ENCODE measurements around the gene TMEM200B. TPM values are rescaled to one million over a fixed set of nuclear protein-coding genes. Genes with fewer than 3 reads are reported as not detected.
A peak's percentile ranks its signal among the peaks of the same experiment; 100 is the strongest.

TMEM200B gene
- total RNA-seq, 1 experiment from 2014 or later = 11.3 TPM

- peaks cover 39% of the 10 kb centered on the region; the same call in 1 of the 2 replicates for H4K20me1 ChIP-seq (ENCODE audit: insufficient read depth)
- peaks cover 5 to 26% of the 10 kb centered on the region in 2 experiments for H3K36me3 ChIP-seq (ENCODE audit: control insufficient read depth in 1 of 2, insufficient read depth in 2 of 2, low read length in 2 of 2)
- no peak overlapping the region for H2AFZ ChIP-seq (ENCODE audit: low read depth, low read length, poor library complexity, severe bottlenecking)
- ChIA-PET POLR2A (interaction anchor here (1.4 kb wide), 1 partner anchor 10 kb away, joined by 4 read pairs; the partner anchor contains the start of gene SRSF4), RAD21 (ENCODE audit: low non-redundant PET in 1 of 2, low total read pairs in 2 of 2, uncharacterized antibody in 2 of 2, unreplicated experiment in 2 of 2) (no interaction called here), CTCF (interaction anchor here (1.6 to 1.9 kb wide), 2 partner anchors 47 to 289 kb away, joined by 3 to 4 read pairs; no protein-coding TSS in a partner anchor)
- H3K4me2 ChIP-seq (ENCODE audit: low read length) = no peak overlapping the region
- no peaks in the 10 kb centered on the region for H3K4me1 ChIP-seq (ENCODE audit: control insufficient read depth in 1 of 2, insufficient read depth in 2 of 2, low read length in 2 of 2)
- H3K79me2 ChIP-seq (ENCODE audit: insufficient read depth, low read length) = peaks cover 100% of the 10 kb centered on the region
- H3K27me3 ChIP-seq (ENCODE audit: insufficient read depth, low read length) = no peaks in the 10 kb centered on the region
- TSS peak; percentile 1 for BruUV-seq (replicated peaks)
- TF ChIP-seq ZBTB33 (IDR thresholded peaks at IDR 0.05; ENCODE audit: extremely low read depth, insufficient replicate concordance, low read length) = no peak
- no peak for TF ChIP-seq MAX (IDR thresholded peaks at IDR 0.05)
- no peak for TF ChIP-seq ZFX (IDR thresholded peaks at IDR 0.05)
- no peak for TF ChIP-seq RAD21 (IDR thresholded peaks at IDR 0.05; ENCODE audit: low read depth)
- no peak for TF ChIP-seq TCF7L2 (IDR thresholded peaks at IDR 0.05; ENCODE audit: borderline replicate concordance, extremely low read depth, insufficient read depth, insufficient read length)
- no peak for TF ChIP-seq FOSL1 (IDR thresholded peaks at IDR 0.05; ENCODE audit: low read depth)
- no peak for TF ChIP-seq CBX3 (IDR thresholded peaks at IDR 0.05; ENCODE audit: low read depth)
- TF ChIP-seq REST (IDR thresholded peaks at IDR 0.05; ENCODE audit: low read depth) = no peak
- H3K9me2 ChIP-seq (ENCODE audit: insufficient read depth) = no peaks in the 10 kb centered on the region
- DNase-seq (ENCODE audit: low read depth, low spot score) (no peak), ATAC-seq (no peak)
- H3K9ac ChIP-seq (ENCODE audit: low read length) = no peak overlapping the region
- no peak overlapping the region for H3K27ac ChIP-seq (ENCODE audit: low read depth, low read length)
- no peaks in the 10 kb centered on the region for H3K9me3 ChIP-seq (ENCODE audit: control insufficient read depth in 1 of 2, insufficient read depth in 1 of 2, low read depth in 1 of 2, low read length in 2 of 2)
- intact Hi-C loops (cut with micrococcal nuclease) = no loop called here
- H3K4me3 ChIP-seq (replicated peaks in 1 of 2; ENCODE audit: low read depth in 1 of 2, low read length in 2 of 2) = no peak overlapping the region
These were observed 47.8 kb upstream of the TMEM200B start for GRCh38 chr1:29171521-29171920.

Data from HCT116 (cell line).